ENCODE data around the gene GLI3.

The GLI3 gene

GRCh38 chr7:42189535-42189934 lies 47.5 kb downstream of the GLI3 start:
- TF ChIP-seq TAF1 (IDR thresholded peaks at IDR 0.05; ENCODE audit: borderline replicate concordance, insufficient read depth, low read length): no peak
- no peak for TF ChIP-seq SIN3A (IDR thresholded peaks at IDR 0.05; ENCODE audit: borderline replicate concordance, insufficient read depth, low read length)
- no peak for TF ChIP-seq POLR2AphosphoS5 (IDR thresholded peaks at IDR 0.05; ENCODE audit: low read depth, low read length)
- TF ChIP-seq FOXP2 (optimal IDR thresholded peaks at IDR 0.05; ENCODE audit: borderline replicate concordance, extremely low read depth, extremely low read length, insufficient read depth): no peak
- TF ChIP-seq, protein P1, sequence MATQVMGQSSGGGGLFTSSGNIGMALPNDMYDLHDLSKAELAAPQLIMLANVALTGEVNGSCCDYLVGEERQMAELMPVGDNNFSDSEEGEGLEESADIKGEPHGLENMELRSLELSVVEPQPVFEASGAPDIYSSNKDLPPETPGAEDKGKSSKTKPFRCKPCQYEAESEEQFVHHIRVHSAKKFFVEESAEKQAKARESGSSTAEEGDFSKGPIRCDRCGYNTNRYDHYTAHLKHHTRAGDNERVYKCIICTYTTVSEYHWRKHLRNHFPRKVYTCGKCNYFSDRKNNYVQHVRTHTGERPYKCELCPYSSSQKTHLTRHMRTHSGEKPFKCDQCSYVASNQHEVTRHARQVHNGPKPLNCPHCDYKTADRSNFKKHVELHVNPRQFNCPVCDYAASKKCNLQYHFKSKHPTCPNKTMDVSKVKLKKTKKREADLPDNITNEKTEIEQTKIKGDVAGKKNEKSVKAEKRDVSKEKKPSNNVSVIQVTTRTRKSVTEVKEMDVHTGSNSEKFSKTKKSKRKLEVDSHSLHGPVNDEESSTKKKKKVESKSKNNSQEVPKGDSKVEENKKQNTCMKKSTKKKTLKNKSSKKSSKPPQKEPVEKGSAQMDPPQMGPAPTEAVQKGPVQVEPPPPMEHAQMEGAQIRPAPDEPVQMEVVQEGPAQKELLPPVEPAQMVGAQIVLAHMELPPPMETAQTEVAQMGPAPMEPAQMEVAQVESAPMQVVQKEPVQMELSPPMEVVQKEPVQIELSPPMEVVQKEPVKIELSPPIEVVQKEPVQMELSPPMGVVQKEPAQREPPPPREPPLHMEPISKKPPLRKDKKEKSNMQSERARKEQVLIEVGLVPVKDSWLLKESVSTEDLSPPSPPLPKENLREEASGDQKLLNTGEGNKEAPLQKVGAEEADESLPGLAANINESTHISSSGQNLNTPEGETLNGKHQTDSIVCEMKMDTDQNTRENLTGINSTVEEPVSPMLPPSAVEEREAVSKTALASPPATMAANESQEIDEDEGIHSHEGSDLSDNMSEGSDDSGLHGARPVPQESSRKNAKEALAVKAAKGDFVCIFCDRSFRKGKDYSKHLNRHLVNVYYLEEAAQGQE (IDR thresholded peaks at IDR 0.05; ENCODE audit: insufficient read depth in 1 of 2, low read depth in 2 of 2, low read length in 2 of 2): no peak

DNA sequence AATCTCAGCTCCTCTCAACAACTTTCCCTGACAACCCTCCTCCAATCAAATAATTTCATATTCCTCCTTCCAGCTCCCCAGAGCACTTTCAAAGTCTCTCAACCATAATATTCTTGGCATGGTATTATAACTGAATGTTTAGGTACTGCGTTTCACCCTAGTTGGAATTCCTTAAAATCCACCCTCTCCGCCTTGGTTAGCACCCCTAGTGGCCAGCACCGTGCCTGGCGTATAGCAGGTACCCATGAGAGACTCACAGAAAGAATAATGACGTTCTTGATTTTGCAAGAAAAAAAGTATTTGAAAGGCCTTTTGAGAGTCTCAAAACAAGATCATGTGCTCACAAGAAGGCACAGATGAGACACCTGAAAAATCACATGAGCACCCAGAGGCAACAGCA lies 50.9 kb downstream of the GLI3 start:
- TF ChIP-seq POLR2AphosphoS5 (IDR thresholded peaks at IDR 0.05; ENCODE audit: low read depth, low read length): no peak
- TF ChIP-seq, protein P1 (IDR thresholded peaks at IDR 0.05; ENCODE audit: insufficient read depth in 1 of 2, low read depth in 2 of 2, low read length in 2 of 2): no peak
- no peak for TF ChIP-seq SIN3A (IDR thresholded peaks at IDR 0.05; ENCODE audit: borderline replicate concordance, insufficient read depth, low read length)
- TF ChIP-seq TAF1 (IDR thresholded peaks at IDR 0.05; ENCODE audit: borderline replicate concordance, insufficient read depth, low read length): no peak
- no peak for TF ChIP-seq FOXP2 (optimal IDR thresholded peaks at IDR 0.05; ENCODE audit: borderline replicate concordance, extremely low read depth, extremely low read length, insufficient read depth)

- no peak for TF ChIP-seq POLR2AphosphoS5 (IDR thresholded peaks at IDR 0.05; ENCODE audit: low read depth, low read length)
- no peak for TF ChIP-seq FOXP2 (optimal IDR thresholded peaks at IDR 0.05; ENCODE audit: borderline replicate concordance, extremely low read depth, extremely low read length, insufficient read depth)
- TF ChIP-seq SIN3A (IDR thresholded peaks at IDR 0.05; ENCODE audit: borderline replicate concordance, insufficient read depth, low read length): no peak
- no peak for TF ChIP-seq TAF1 (IDR thresholded peaks at IDR 0.05; ENCODE audit: borderline replicate concordance, insufficient read depth, low read length)
- TF ChIP-seq, protein P1 (IDR thresholded peaks at IDR 0.05; ENCODE audit: insufficient read depth in 1 of 2, low read depth in 2 of 2, low read length in 2 of 2): no peak
Observed at GRCh38 chr7:42185726-42186125, 51.3 kb downstream of the GLI3 start.

- TF ChIP-seq SIN3A (IDR thresholded peaks at IDR 0.05; ENCODE audit: borderline replicate concordance, insufficient read depth, low read length): no peak
- TF ChIP-seq POLR2AphosphoS5 (IDR thresholded peaks at IDR 0.05; ENCODE audit: low read depth, low read length): no peak
- TF ChIP-seq FOXP2 (optimal IDR thresholded peaks at IDR 0.05; ENCODE audit: borderline replicate concordance, extremely low read depth, extremely low read length, insufficient read depth): no peak
- no peak for TF ChIP-seq TAF1 (IDR thresholded peaks at IDR 0.05; ENCODE audit: borderline replicate concordance, insufficient read depth, low read length)
- TF ChIP-seq, protein P1 (IDR thresholded peaks at IDR 0.05; ENCODE audit: insufficient read depth in 1 of 2, low read depth in 2 of 2, low read length in 2 of 2): no peak
Observed at GRCh38 chr7:42183547-42183946, 53.5 kb downstream of the GLI3 start.

DNA sequence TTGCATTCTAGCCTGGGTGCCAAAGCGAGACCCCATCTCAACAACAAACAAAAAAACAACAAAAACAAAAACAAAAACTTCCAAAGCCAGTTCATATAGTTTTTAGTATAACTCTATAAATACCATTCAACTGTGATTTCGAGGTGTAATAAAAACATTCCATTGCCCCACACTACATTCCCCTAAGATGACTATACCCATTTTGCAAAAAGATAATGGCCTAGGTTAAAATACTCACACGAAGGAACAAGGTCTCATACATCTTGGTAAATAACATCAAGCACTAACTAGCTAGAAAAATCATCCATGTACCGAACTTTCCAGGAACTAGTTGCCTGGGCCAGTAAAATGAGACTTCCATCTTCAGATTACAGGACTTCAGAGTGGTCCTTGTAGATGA lies 55.4 kb downstream of the GLI3 start:
- no peak for TF ChIP-seq TAF1 (IDR thresholded peaks at IDR 0.05; ENCODE audit: borderline replicate concordance, insufficient read depth, low read length)
- TF ChIP-seq POLR2AphosphoS5 (IDR thresholded peaks at IDR 0.05; ENCODE audit: low read depth, low read length): no peak
- TF ChIP-seq SIN3A (IDR thresholded peaks at IDR 0.05; ENCODE audit: borderline replicate concordance, insufficient read depth, low read length): no peak
- TF ChIP-seq, protein P1 (IDR thresholded peaks at IDR 0.05; ENCODE audit: insufficient read depth in 1 of 2, low read depth in 2 of 2, low read length in 2 of 2): no peak
- no peak for TF ChIP-seq FOXP2 (optimal IDR thresholded peaks at IDR 0.05; ENCODE audit: borderline replicate concordance, extremely low read depth, extremely low read length, insufficient read depth)
